Naive thymus-derived CD4-positive, alpha-beta T cell (primary cell): ENCODE measurements around the gene SLC4A3. TPM values are rescaled to one million over a fixed set of nuclear protein-coding genes. Genes with fewer than 3 reads are reported as not detected.

Source experiments
- ATAC-seq: fragments of 150-1000 bp; cut with Tn5 transposase; 2 replicates; pipeline ENCODE4 v1.10.0; 2021; ENCODE audit warnings: mild to moderate bottlenecking, moderate library complexity
- CTCF ChIA-PET: fragments of 350-600 bp; sonication (Branson Sonifier 250); formaldehyde crosslinking; loops from one replicate; lab custom pipeline; 2021; ENCODE audit warnings: antibody characterized with exemption; lab: Charles Lee
- POLR2A ChIA-PET: fragments of 350-600 bp; sonication (Branson Sonifier 250); formaldehyde crosslinking; loops from one replicate; lab custom pipeline; 2021; ENCODE audit warnings: antibody characterized with exemption, inconsistent platforms; lab: Charles Lee
- DNase-seq, 9 donors: peaks; one replicate each; pipeline versions ENCODE4 v3.0.0 to v3.0.0-alpha.2; 2020 to 2022; ENCODE audit warnings: mixed read lengths in 1 of 9
- H3K27ac ChIP-seq: one replicate; pipeline ENCODE4 v1.7.0; 2013; ENCODE audit warnings: mild to moderate bottlenecking, low read depth, low read length, moderate library complexity
- H3K27me3 ChIP-seq, 2 donors: one replicate each; pipeline ENCODE4 v1.7.0; 2013; ENCODE audit warnings: low read length in 2 of 2, mild to moderate bottlenecking in 2 of 2, moderate library complexity in 2 of 2; ENCODE audit not compliant: control insufficient read depth in 2 of 2, insufficient read depth in 2 of 2
- H3K36me3 ChIP-seq, 3 experiments: 1 replicate in 2 of 3; 2 replicates in 1 of 3; pipeline ENCODE4 v1.7.0; 2013; ENCODE audit warnings: low read length in 3 of 3, mild to moderate bottlenecking in 3 of 3, moderate library complexity in 1 of 3; ENCODE audit not compliant: insufficient read depth in 3 of 3, control insufficient read depth in 2 of 3
- H3K4me1 ChIP-seq, 2 donors: one replicate each; pipeline ENCODE4 v1.7.0; 2013; ENCODE audit warnings: low read length in 2 of 2, mild to moderate bottlenecking in 2 of 2, moderate library complexity in 1 of 2; ENCODE audit not compliant: control insufficient read depth in 2 of 2, insufficient read depth in 2 of 2
- H3K4me3 ChIP-seq: 2 replicates; pipeline ENCODE4 v1.7.0; 2013; ENCODE audit warnings: mild to moderate bottlenecking, low read length
- H3K9me3 ChIP-seq, 3 experiments: 1 replicate in 2 of 3; 2 replicates in 1 of 3; pipeline ENCODE4 v1.7.0; 2013; ENCODE audit warnings: low read length in 3 of 3; ENCODE audit not compliant: control insufficient read depth in 2 of 3
- H3K27ac Mint-ChIP-seq, 9 donors: one replicate each; pipeline ENCODE4 v1.8.0; 2020 to 2022; ENCODE audit warnings: mixed read lengths in 9 of 9, mild to moderate bottlenecking in 8 of 9, moderate library complexity in 5 of 9, inconsistent platforms in 2 of 9
- H3K27me3 Mint-ChIP-seq, 5 donors: one replicate each; pipeline ENCODE4 v1.8.0; 2021 to 2022; ENCODE audit warnings: mixed read lengths in 5 of 5, mild to moderate bottlenecking in 1 of 5
- H3K36me3 Mint-ChIP-seq, 5 donors: one replicate each; pipeline ENCODE4 v1.8.0; 2020 to 2022; ENCODE audit warnings: mixed read lengths in 5 of 5, mild to moderate bottlenecking in 3 of 5, inconsistent platforms in 1 of 5
- H3K4me1 Mint-ChIP-seq, 7 donors: one replicate each; pipeline ENCODE4 v1.8.0; 2020 to 2022; ENCODE audit warnings: mixed read lengths in 7 of 7, mild to moderate bottlenecking in 3 of 7, inconsistent platforms in 1 of 7
- H3K4me3 Mint-ChIP-seq, 10 donors: one replicate each; pipeline ENCODE4 v1.8.0; 2020 to 2022; ENCODE audit warnings: mild to moderate bottlenecking in 10 of 10, mixed read lengths in 10 of 10, moderate library complexity in 6 of 10, inconsistent platforms in 2 of 10
- H3K9me3 Mint-ChIP-seq, 11 donors: one replicate each; pipeline ENCODE4 v1.8.0; 2020 to 2022; ENCODE audit warnings: mixed read lengths in 11 of 11, mild to moderate bottlenecking in 4 of 11, inconsistent platforms in 1 of 11, moderate library complexity in 1 of 11
- intact Hi-C, 2 donors: fragments of 100-400 bp; cut with micrococcal nuclease; formaldehyde crosslinking; loops; one replicate each; pipeline ENCODE4 v1.15.1; 2023
- polyA plus RNA-seq, 2 donors: library from polyadenylated mRNA; unstranded; fragments of 300-500 nt; fragmentation: Illumina TruSeq; gene quantifications; one replicate each; pipeline ENCODE4 v1.2.3, GENCODE V29; 2021
- total RNA-seq, 6 experiments: library from RNA in 5 of 6; stranded (reverse) in 5 of 6; gene quantifications; 1 replicate in 5 of 6; 2 replicates in 1 of 6; pipeline ENCODE4 v1.2.3 and lab custom pipeline; 2021 to 2026

The SLC4A3 gene
- total and polyA plus RNA-seq, 7 experiments from 2014 or later = 0.19 to 3.4 (median 0.34) TPM; not detected in 4

- DNase-seq (no peak), ATAC-seq (no peak)
- ChIA-PET CTCF (no interaction called here), POLR2A (no interaction called here)
- no peaks in the 10 kb centered on the region for H3K9me3 ChIP-seq
- H3K4me1 ChIP-seq = no peaks in the 10 kb centered on the region
- Mint-ChIP-seq H3K4me3 (no peak overlapping the region), H3K27ac (no peak overlapping the region), H3K27me3 (peaks cover 23 to 41% (median 37%) of the 10 kb centered on the region in 5 donors), H3K36me3 (peaks cover 0 to 5% (median 0%) of the 10 kb centered on the region in 5 donors), H3K4me1 (no peaks in the 10 kb centered on the region), H3K9me3 (peaks cover 0 to 5% (median 0%) of the 10 kb centered on the region in 11 donors)
- intact Hi-C loops = no loop called here
- H3K27ac ChIP-seq = no peak overlapping the region
- no peak overlapping the region for H3K4me3 ChIP-seq
- no peaks in the 10 kb centered on the region for H3K36me3 ChIP-seq
- H3K27me3 ChIP-seq = peaks cover 0 to 3% of the 10 kb centered on the region in 2 donors
Observed at GRCh38 chr2:219672406-219672805, 45.0 kb downstream of the SLC4A3 start.

GRCh38 chr2:219675221-219675620 is 47.8 kb downstream of the SLC4A3 start:
- Mint-ChIP-seq H3K4me3 (no peak overlapping the region), H3K27ac (no peak overlapping the region), H3K27me3 (peaks cover 13 to 46% (median 34%) of the 10 kb centered on the region in 5 donors), H3K4me1 (no peaks in the 10 kb centered on the region), H3K36me3 (peaks cover 0 to 5% (median 0%) of the 10 kb centered on the region in 5 donors), H3K9me3 (peaks cover 0 to 5% (median 0%) of the 10 kb centered on the region in 11 donors)
- ChIA-PET CTCF (no interaction called here), POLR2A (no interaction called here)
- DNase-seq (no peak), ATAC-seq (no peak)
- Histone ChIP-seq H3K27ac (no peak overlapping the region), H3K36me3 (no peaks in the 10 kb centered on the region), H3K27me3 (peaks cover 0 to 3% of the 10 kb centered on the region in 2 donors), H3K9me3 (no peaks in the 10 kb centered on the region), H3K4me3 (no peak overlapping the region), H3K4me1 (no peaks in the 10 kb centered on the region)
- intact Hi-C loops = no loop called here

GRCh38 chr2:219676586-219676985 is 49.2 kb downstream of the SLC4A3 start:
- intact Hi-C loops = no loop called here
- H3K4me3 Mint-ChIP-seq = no peak overlapping the region
- Histone ChIP-seq H3K9me3 (no peaks in the 10 kb centered on the region), H3K36me3 (no peaks in the 10 kb centered on the region), H3K27me3 (peaks cover 0 to 3% of the 10 kb centered on the region in 2 donors), H3K4me1 (no peaks in the 10 kb centered on the region), H3K27ac (no peak overlapping the region), H3K4me3 (no peak overlapping the region)
- no peak overlapping the region for H3K27ac Mint-ChIP-seq
- DNase-seq = no peak
- H3K4me1 Mint-ChIP-seq = no peaks in the 10 kb centered on the region
- ATAC-seq = no peak
- ChIA-PET POLR2A (no interaction called here), CTCF (no interaction called here)
- peaks cover 0 to 5% (median 0%) of the 10 kb centered on the region in 11 donors for H3K9me3 Mint-ChIP-seq
- H3K36me3 Mint-ChIP-seq = peaks cover 0 to 5% (median 0%) of the 10 kb centered on the region in 5 donors
- H3K27me3 Mint-ChIP-seq = peaks cover 8 to 45% (median 32%) of the 10 kb centered on the region in 5 donors

GRCh38 chr2:219679041-219679440 is 51.6 kb downstream of the SLC4A3 start:
- Histone ChIP-seq H3K9me3 (no peaks in the 10 kb centered on the region), H3K4me1 (no peaks in the 10 kb centered on the region), H3K36me3 (no peaks in the 10 kb centered on the region), H3K4me3 (no peak overlapping the region), H3K27me3 (peaks cover 0 to 3% of the 10 kb centered on the region in 2 donors), H3K27ac (no peak overlapping the region)
- peaks cover 0 to 14% (median 4%) of the 10 kb centered on the region in 11 donors for H3K9me3 Mint-ChIP-seq
- ATAC-seq (no peak), DNase-seq (no peak)
- peaks cover 0 to 10% (median 5%) of the 10 kb centered on the region in 5 donors for H3K36me3 Mint-ChIP-seq
- H3K27me3 Mint-ChIP-seq = peaks cover 3 to 34% (median 24%) of the 10 kb centered on the region in 5 donors
- H3K27ac Mint-ChIP-seq = no peak overlapping the region
- H3K4me1 Mint-ChIP-seq = peaks cover 0 to 2% (median 0%) of the 10 kb centered on the region in 7 donors
- ChIA-PET CTCF (no interaction called here), POLR2A (no interaction called here)
- no peak overlapping the region for H3K4me3 Mint-ChIP-seq
- intact Hi-C loops = no loop called here

- no peaks in the 10 kb centered on the region for H3K4me1 ChIP-seq
- no peak overlapping the region for H3K27ac ChIP-seq
- intact Hi-C loops = no loop called here
- Mint-ChIP-seq H3K27me3 (peaks cover 9 to 29% (median 25%) of the 10 kb centered on the region in 5 donors), H3K4me3 (no peak overlapping the region), H3K27ac (no peak overlapping the region), H3K4me1 (peaks cover 0 to 7% (median under 1%) of the 10 kb centered on the region in 7 donors), H3K9me3 (peaks cover 0 to 15% (median 5%) of the 10 kb centered on the region in 11 donors), H3K36me3 (peaks cover 0 to 10% (median 5%) of the 10 kb centered on the region in 5 donors)
- POLR2A ChIA-PET = no interaction called here
- CTCF ChIA-PET = no interaction called here
- H3K4me3 ChIP-seq = no peak overlapping the region
- no peaks in the 10 kb centered on the region for H3K9me3 ChIP-seq
- ATAC-seq = no peak
- no peaks in the 10 kb centered on the region for H3K36me3 ChIP-seq
- no peak for DNase-seq
- peaks cover 0 to 3% of the 10 kb centered on the region in 2 donors for H3K27me3 ChIP-seq
Observed at GRCh38 chr2:219679571-219679970, 52.1 kb downstream of the SLC4A3 start.

GRCh38 chr2:219680958-219681693 is 53.7 kb downstream of the SLC4A3 start:
- Histone ChIP-seq H3K36me3 (no peaks in the 10 kb centered on the region), H3K9me3 (no peaks in the 10 kb centered on the region), H3K27me3 (peaks cover 0 to 3% of the 10 kb centered on the region in 2 donors), H3K27ac (no peak overlapping the region), H3K4me3 (no peak overlapping the region), H3K4me1 (no peaks in the 10 kb centered on the region)
- Mint-ChIP-seq H3K4me1 (peaks cover 8 to 21% (median 11%) of the 10 kb centered on the region in 7 donors), H3K27ac (no peak overlapping the region), H3K36me3 (peaks cover 0 to 9% (median 0%) of the 10 kb centered on the region in 5 donors), H3K9me3 (peaks cover 0 to 14% (median 5%) of the 10 kb centered on the region in 11 donors), H3K27me3 (peaks cover 9 to 21% (median 17%) of the 10 kb centered on the region in 5 donors), H3K4me3 (no peak overlapping the region)
- intact Hi-C loops = no loop called here
- ChIA-PET CTCF (no interaction called here), POLR2A (no interaction called here)
- DNase-seq (no peak), ATAC-seq (no peak)
